Thyroid gland (tissue), 4 donors: ENCODE data around the gene PSMB3.

Experiments used
- POLR2A ChIP-seq, 2 donors: fragments of 450-650 bp; IDR thresholded peaks; one replicate each; pipeline ENCODE4 v1.6.1; 2017; ENCODE audit warnings: antibody characterized with exemption in 2 of 2, mild to moderate bottlenecking in 2 of 2, moderate library complexity in 1 of 2
- TF ChIP-seq, protein P1 (sequence below), 6 experiments: fragments of 200-600 bp in 3 of 6; fragments of 450-650 bp in 3 of 6; sonication (generic) in 3 of 6; IDR thresholded peaks; one replicate each; pipeline ENCODE4 v1.5.1; 2016 to 2019; ENCODE audit warnings: antibody characterized with exemption in 6 of 6, mild to moderate bottlenecking in 2 of 6, inconsistent platforms in 1 of 6, moderate library complexity in 1 of 6

- TF ChIP-seq, protein P1, sequence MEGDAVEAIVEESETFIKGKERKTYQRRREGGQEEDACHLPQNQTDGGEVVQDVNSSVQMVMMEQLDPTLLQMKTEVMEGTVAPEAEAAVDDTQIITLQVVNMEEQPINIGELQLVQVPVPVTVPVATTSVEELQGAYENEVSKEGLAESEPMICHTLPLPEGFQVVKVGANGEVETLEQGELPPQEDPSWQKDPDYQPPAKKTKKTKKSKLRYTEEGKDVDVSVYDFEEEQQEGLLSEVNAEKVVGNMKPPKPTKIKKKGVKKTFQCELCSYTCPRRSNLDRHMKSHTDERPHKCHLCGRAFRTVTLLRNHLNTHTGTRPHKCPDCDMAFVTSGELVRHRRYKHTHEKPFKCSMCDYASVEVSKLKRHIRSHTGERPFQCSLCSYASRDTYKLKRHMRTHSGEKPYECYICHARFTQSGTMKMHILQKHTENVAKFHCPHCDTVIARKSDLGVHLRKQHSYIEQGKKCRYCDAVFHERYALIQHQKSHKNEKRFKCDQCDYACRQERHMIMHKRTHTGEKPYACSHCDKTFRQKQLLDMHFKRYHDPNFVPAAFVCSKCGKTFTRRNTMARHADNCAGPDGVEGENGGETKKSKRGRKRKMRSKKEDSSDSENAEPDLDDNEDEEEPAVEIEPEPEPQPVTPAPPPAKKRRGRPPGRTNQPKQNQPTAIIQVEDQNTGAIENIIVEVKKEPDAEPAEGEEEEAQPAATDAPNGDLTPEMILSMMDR (IDR thresholded peaks at IDR 0.05) = no peak
- TF ChIP-seq POLR2A (IDR thresholded peaks at IDR 0.05) = no peak
Measured at GRCh38 chr17:38751808-38752307, 683 bp upstream of the PSMB3 start.
